Cardiac septum (tissue), 1 donor: ENCODE data around the gene ECHDC3. TPM values are rescaled to one million over a fixed set of nuclear protein-coding genes. Genes with fewer than 3 reads are reported as not detected.
A peak's percentile ranks its signal among the peaks of the same experiment; 100 is the strongest.

Source experiments
- DNase-seq: peaks from one replicate; pipeline ENCODE4 v3.0.0-alpha.2; 2020; ENCODE audit warnings: low spot score
- intact Hi-C: fragments of 100-400 bp; cut with DNase I; formaldehyde crosslinking; loops from one replicate; pipeline ENCODE4 v1.14.0; 2022
- total RNA-seq: library from RNA; stranded (reverse); fragmentation: NEBNext Ultra II Directional; extraction: Animal tissue kit (Norgen Biotek cat#: 25700); gene quantifications from one replicate; pipeline ENCODE4 v1.2.1, GENCODE V29; 2021
- donor health status: DM: no; HTN: no; CAD: no.

Gene ECHDC3
- total RNA-seq, 1 donor from 2014 or later, result 35.1 TPM

DNA sequence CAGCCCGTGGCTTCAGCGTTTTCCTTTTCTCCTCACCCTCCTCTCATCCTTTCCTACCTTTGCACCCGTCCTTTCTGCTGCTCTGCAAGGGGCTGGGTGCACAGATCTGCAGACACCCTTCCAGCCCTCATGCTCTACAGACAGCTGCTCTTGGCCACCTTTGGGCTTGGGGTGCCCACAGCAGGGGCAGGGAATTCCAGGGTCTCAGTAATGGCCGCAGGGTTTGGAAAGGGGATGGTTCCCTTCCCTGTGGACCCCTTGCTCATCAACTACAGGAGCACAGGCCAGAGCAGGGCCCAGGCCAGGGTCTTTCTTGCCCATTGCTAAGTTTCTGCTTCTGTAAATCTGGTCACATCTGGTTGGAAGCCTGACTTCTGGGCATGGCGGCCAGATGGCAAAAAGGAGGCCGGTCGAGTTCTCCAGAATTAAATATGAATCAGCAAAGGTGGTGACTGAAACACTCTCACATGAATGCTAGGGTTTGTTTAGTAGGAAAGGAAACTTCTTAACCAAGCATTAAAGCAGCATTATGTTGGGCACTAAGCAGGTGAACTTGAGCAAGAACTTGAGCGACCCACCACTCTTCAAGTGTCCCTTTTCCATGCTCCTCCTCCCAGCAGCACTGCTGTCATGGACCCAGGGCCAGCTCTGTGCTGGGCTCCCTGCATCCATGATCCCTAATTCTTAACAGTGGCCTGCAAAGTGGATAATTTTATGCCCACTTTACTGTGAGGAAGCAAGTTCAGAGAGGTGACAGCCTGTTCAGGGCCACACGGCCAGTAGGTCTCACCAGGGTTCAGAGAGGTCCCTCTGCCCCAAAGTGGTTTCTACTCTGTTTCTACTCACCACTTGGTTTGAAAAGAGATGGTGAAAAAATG, 1.5 kb downstream of the ECHDC3 start:
- intact Hi-C loops, result loop anchor here (5.0 kb wide), 1 partner anchor 226 kb away; no protein-coding TSS in a partner anchor
- no peak for DNase-seq

DNA sequence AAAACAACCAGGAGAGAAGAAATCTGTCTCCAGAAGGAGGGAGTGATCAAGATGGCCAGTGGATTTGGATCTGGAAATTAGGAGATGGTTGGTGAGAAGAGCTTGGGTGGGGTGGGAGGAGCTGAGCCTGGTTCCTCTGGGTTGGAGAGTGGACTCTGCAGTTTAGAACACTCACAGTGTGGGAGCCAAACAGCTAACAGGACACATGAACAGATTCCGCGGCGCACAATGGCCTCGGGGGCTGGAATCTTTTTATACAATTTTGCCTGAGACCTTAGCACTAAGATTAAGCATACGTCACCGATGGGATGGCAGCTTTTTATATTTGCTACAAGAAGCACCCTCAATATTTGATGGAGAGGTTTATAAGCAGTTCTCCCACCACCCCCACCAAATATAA, 2.9 kb downstream of the ECHDC3 start:
- no peak for DNase-seq
- intact Hi-C loops, result no loop called here

DNA sequence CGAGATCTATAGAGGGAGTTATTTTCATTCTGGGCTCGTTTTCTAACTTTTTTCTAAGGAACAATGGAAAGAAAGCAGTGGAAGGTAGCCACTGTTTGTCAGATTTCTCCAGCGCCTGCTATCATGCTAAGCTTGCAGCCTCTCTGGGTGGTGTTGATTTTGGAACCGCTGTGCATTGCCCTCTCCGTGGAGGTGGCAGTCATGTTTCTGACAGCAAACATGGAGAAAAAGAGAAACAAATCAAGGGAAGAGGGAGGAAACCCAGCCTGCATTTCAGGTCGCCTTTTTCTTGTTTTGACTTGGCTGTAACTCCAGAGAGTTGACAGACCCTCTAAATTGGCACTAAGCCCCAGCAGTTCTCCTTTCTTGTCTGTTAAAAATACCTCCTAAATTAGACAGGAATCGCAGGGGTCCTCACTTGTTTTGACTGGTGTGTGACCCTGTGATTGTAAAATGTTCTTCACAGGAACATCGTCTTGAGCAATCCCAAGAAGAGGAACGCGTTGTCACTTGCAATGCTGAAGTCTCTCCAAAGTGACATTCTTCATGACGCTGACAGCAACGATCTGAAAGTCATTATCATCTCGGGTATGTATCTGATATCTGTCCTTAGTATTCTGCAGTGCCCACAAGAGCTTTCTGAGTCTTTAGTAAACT, 4.8 kb downstream of the ECHDC3 start:
- intact Hi-C loops, result no loop called here
- DNase-seq, result no peak

DNA sequence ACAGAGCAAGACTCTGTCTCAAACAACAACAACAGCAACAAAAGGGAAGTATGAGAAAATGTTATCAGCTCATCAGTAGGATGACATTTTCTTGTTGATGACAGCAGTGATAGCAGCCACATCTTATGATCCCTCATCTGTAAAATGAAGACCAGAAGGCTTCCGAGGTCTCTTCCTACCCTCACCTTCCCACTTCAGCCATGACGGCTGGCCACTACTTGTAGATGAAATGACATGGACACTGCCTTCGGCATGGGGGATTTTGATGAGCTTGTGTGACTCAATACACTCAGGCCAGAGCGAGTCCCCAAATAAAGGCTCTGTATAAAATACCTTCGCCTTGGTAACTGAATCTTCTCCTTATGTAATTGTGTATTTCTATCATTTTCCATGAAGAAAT, 6.7 kb downstream of the ECHDC3 start:
- no peak for DNase-seq
- intact Hi-C loops, result no loop called here

DNA sequence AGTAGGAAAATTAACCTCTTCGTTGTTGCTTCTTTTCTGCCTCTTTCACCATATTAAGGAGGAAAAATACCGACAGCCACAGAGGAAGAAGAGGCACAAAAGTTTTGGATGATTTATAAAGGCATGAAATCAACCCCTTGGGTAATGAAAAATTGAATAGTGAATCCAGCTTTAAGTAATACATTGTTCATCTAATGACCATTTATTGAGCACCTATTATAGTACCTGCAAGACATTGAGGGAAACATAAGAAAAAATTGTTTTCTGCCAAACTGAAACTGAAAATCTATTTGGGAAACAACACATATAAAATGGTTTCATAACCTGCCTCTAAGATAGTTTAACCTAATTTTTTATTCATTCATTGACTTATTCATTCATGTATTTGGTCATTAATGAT, 8.2 kb downstream of the ECHDC3 start:
- intact Hi-C loops, result no loop called here
- DNase-seq, result no peak

DNA sequence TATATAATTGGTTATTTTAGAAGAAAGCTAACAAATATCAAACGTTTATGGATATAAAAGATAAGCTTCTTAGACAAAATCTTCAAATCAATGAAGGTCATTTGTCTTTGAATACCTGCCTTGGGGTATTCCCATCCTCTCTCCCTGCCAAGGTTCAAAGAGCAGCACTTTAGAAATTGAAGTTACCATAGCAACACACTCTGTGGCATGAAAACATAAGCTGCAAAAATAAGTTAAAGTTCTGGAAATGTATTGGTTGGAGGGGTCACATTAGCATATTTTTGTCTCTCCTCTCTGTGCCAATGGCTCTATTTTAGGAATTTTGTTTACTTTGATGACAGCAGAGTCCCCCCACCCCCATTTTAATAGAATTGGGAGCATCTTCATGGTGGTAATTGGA, 12.0 kb downstream of the ECHDC3 start:
- intact Hi-C loops, result no loop called here
- DNase-seq, result no peak

DNA sequence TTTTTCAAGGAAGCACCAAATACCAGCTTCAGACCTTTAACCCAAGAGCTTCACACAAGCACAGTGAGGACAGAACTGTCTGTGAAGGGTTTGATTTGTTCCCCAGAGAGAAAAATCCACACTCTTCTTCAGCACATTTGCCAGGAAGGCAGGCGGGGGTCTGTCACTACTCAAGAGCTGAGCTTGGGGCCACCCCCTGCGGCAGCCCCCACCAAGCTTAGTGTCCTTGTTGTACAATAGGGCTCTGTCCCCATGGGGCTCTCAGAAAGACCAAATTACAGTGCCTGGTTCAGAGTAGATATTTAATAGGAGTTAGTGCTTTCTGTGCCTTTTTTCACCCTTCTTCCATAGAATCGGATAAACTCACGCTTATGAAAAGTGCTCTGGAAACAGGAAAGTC, 12.4 kb downstream of the ECHDC3 start:
- intact Hi-C loops, result no loop called here
- no peak for DNase-seq

DNA sequence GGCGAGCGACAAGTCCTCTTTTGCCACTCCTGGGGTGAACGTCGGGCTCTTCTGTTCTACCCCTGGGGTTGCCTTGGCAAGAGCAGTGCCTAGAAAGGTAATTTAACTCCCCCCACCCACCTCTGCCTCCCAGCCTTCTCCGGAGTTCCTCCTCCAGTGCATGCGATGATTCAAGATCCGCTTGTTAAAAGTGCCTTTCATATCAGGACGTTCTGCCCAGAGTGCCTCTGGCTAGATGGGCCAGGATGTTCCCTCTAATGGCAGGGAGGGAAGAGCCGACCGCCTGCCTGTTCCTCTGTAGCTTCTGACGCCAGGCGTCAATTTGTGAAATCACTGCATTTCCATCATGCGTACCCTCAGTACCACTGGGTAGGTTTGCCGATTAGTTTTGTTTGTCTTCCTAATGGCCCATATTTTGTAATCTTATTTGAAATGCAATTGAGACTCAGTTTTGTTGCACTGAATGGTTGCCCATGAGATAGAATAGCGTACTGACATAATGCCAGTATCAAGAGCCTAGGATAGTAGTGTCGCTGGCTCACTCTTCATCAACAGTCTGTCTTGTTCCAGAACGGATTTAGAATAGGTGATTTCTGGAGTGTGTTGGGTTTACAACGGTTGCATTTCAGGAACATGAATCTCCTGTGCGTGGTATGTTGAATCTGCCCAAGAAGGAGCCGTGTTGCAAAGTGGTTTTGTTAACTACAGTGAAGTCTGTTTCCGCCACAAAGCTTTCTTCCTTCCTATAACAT, 13.5 kb downstream of the ECHDC3 start:
- no peak for DNase-seq
- intact Hi-C loops, result no loop called here

DNA sequence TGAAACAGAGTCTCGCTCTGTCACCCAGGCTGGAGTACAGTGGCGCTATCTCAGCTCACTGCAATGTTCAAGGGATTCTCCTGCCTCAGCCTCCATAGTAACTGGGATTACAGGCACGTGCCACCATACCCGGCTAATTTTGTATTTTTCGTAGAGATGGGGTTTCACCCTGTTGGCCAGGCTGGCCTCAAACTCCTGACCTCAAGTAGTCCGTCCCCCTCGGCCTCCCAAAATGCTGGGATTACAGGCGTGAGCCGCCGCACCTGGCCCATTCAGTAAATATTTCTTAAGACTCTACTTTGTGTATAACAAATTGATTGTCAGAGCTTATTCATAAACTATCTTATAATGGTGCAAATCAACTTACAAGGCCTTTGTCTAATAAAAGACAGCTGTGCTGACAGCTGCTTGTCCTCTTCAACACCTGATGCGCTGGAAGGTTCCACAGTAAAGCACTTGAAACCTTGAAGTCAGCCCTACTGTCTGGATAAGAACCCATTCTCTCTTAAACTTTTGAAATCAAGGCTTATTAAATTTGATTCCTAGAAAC, 14.7 kb downstream of the ECHDC3 start:
- DNase-seq, result no peak
- intact Hi-C loops, result no loop called here

DNA sequence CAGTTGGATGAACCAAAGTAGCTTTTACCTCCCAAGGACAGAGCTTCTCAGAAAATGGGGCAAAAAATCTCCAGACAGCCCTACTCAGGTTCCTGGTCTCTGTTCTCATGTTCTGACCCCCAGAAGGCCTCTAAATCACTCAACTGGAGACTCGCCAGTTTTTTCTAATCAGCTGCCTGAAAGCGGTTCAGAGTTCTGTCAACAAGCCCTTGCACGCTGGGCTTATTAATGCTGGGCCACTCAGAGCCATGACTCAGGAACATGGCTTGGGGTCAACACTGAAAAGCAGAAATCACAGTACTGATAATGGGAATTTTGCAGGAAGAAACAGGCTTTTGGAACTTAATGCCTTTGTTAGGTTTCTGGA, 15.3 kb downstream of the ECHDC3 start:
- no peak for DNase-seq
- intact Hi-C loops, result no loop called here

DNA sequence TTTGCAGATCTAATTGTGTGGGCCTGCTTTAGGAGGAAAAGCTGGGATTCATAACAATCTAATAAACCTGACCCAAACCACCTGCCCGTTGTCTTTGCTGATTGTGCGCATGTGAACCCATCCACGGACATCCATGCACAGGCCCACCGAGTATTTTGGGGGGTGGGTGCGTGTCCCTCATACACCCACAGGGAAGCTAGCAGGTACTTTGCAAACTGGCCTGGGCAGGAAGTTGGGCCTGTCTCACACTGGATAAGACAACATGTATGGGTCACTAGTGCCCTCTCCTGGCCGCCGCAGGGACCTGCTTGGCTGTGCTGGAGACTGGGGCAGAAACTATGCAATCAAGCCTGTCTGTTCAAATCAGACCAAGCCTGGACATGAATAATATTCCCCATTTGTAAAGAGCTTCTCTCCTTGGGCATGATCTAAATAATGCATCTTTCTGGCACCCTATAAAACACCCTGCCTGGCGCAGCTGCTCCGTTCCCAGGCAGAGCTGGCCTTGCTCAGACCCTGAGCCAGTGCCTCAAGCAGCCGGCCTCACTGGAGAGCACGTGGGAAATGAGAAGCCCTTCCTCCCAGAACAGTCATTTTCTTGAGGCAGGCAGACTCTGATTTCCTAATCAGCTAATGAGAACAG, 15.8 kb downstream of the ECHDC3 start:
- intact Hi-C loops, result loop anchor here (1.0 kb wide), 1 partner anchor 240 kb away; no protein-coding TSS in a partner anchor
- peak; percentile 93 for DNase-seq

DNA sequence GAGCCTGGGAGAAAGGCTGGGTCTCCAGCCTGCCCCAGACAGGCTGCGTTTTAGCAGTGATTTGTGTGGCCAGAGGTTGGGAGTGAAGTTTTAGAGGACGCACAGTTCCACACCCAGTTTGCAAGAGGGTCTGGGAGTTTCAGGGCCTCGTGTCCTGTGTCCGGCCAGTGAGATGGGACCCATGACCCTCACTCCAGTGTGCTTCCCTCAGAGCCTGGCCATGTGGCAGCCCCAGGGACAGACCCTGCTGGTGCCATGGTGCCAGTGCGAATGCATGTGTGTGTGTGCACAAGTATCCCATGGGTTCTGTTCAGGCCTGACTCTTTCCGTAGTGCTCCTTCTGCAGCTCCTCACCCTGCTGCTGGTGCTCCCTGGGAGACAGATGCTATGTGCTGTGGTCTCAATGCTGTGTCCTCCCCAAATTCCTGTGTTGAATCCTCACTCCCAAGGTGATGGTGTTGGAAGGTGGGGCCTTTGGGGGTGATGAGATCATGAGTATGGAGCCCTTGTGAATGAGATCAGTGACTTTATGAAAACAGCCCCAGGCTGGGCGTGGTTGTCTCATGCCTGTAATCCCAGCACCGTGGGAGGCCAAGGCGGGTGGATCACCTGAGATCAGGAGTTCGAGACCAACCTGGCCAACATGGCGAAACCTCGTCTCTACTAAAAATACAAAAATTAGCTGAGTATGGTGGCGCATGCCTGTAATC, 16.5 kb downstream of the ECHDC3 start:
- intact Hi-C loops, result loop anchor here (1.0 kb wide), 1 partner anchor 240 kb away; no protein-coding TSS in a partner anchor
- no peak for DNase-seq

DNA sequence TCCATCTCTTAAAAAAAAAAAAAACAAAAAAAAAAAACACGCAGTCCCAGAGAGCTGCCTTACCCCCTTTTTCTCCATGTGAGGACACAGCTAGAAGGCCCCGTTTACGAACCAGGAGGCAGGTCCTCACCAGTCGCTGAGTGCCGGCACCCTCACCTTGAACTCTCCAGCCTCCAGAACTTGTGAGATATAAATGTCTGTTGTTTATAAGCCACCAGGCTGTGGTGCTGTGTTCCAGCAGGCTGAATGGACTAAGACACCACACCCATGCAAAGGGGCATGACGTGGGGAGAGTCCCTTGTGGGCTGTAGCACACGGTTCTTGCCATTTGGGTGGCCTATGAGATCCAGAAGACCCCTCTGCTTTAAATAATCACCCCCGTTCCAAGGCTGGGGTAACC, 17.2 kb downstream of the ECHDC3 start:
- DNase-seq, result no peak
- intact Hi-C loops, result no loop called here

DNA sequence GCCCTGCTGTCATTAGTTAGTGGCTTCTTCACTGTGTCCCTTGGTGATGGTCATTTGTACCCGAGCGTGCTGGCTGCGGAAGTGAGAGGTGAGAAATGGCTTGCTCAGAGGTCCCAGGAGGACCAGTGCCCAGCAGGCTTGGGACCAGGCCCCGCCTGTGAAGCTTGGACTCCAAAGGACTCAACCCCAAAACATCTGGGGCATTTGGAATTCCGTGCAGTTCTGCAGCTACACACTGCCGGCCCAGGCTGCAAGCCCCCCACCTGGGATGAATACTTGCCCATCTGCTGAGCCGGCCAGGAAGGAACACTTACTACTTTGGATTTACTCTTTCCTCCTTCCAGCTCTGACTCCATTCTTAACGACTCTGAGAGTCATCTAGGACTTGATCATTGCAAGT, 18.0 kb downstream of the ECHDC3 start:
- intact Hi-C loops, result no loop called here
- no peak for DNase-seq

DNA sequence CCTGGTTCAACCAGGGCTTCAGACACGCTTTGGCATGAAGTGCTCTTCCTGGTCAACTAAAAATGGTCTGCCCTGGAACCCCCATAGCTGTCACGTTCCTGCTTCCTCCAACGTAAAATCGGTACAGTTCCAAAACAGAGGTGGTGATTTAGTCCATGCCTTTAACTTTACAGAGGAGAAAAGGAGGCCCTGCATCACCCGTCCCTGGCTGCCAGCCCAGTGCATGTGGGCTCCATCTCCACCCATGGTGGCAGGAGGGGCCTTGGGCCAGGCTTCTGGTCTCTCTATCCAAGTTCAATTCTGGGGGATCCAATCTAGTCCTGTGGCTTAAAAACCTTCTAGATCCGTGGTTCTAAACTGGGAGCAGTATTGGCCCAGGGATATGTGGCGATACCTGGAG, 18.7 kb downstream of the ECHDC3 start:
- no peak for DNase-seq
- intact Hi-C loops, result no loop called here

DNA sequence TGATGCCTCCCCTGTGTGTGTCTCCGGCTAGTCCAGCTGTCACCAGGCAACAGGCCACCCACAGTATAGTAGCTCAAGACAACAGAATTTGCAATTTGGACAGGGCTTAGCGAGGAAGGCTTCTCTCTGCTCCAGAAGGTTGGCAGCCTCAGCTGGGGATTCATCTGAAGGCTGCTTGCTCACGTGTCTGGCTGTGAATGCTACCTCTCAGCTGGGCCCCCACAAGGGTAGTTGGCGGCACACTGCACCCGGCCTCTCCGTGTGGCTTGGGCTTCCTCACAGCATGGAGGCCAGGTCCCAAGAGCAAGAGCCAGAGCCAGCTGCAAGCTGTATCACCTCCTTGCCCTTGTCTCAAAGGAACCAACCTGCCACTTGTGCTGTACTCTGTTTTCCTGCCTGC, 19.2 kb downstream of the ECHDC3 start:
- no peak for DNase-seq
- intact Hi-C loops, result no loop called here

DNA sequence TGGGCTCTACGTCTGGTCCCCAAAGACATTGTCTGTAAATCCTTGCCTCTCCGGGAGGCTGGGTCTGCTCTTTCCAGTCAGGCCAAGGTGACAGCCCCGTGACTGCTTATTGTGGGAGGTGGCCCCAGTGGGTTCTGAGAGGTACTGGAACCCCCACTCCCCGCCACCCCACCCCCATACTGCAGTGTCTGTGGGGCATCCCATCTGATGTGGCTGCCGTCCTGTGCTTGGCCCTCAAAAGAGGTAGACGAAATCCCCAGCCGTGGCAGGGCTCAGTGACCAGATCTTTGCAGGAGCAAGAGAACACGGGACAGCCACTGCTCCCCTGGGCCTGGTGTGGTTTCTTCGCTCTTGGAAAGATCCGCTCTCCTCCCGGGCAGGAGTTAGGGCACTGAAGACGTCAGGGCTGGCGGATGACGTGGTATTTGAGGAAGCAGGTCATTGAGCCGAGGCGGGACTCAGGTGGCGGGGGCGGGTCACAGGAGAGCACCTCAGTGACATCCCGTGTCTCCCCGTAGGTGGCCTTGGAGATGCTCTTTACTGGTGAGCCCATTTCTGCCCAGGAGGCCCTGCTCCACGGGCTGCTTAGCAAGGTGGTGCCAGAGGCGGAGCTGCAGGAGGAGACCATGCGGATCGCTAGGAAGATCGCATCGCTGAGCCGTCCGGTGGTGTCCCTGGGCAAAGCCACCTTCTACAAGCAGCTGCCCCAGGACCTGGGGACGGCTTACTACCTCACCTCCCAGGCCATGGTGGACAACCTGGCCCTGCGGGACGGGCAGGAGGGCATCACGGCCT, 20.7 kb downstream of the ECHDC3 start:
- DNase-seq, result no peak
- intact Hi-C loops, result no loop called here

DNA sequence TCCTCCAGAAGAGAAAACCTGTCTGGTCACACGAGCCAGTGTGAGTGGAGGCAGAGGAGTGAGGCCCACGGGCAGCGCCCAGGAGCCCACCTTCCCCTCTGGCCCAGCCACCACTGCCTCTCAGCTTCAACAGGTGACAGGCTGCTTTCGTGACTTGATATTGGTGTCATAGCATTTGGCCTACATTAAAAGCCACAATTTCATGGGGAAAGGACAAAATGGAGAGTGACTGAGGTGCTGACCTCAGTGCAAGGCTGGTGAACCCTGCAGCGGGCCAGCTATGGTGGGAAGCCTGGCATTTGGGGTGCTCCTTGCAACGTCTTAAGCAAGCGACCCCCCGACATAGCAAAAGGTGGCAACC, 21.3 kb downstream of the ECHDC3 start:
- intact Hi-C loops, result no loop called here
- DNase-seq, result no peak
